Measurements from ENCODE around the gene ZNF689.
"Not testable (repeated sequence)": the region's sequence is repeated elsewhere in the genome, so short reads cannot be mapped to it uniquely, and the experiment has no call there.

Gene ZNF689

DNA sequence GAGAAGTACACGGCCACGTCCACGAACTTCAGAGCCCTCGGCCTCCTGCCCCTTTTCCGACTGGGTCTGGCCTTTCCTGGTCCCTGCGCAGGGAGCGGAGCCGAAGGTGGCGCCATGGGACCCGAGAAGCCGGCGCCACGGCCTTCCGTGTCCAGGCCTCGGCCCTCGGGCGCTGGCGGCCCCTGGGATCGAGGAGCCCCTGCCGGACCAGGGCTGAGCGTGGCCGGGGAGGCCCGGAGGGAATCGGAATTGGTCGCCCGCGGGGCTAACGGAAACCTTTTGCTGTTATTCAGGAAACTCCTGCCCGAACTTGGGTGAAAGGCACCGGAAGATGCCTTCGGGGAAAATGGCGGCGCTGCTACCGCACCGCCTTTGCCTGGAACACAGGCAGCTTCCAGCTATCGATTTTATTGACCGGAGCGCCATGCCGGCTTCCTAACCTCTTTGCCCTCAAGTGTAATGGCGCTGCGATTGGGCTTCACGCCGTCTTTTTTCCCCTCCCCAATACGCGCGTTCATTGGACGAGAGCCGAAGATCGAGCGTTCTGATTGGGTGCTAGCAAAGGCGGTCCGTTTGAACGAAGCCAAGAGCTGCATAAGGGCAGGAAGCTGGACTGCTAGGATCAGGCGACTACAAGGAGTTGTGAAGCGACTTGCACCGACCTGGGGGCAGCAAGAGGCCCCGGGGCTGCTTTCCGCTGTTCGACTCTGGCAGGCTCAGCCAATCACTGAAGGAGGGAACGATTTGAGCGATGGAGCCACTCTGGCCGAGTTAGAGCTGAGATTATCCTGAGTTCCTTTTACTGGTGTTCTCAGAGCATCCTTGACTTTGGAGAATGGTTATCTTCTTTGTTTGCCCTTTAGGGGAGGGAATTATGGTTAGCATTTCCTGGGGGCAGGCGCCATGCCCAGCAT is at the start of gene ZNF689:
Gene ZNF689 (minus strand): TSS at position 464 of the 914 bp plus-strand sequence. CDS start 348 bp downstream, at position 116.
- DNase-seq (ENCODE audit: low spot score), result peak; percentile 97

- peak; percentile 97 for DNase-seq (ENCODE audit: low spot score)
Measured at GRCh38 chr16:30658731-30659506, 48.7 kb upstream of the ZNF689 start.

DNA sequence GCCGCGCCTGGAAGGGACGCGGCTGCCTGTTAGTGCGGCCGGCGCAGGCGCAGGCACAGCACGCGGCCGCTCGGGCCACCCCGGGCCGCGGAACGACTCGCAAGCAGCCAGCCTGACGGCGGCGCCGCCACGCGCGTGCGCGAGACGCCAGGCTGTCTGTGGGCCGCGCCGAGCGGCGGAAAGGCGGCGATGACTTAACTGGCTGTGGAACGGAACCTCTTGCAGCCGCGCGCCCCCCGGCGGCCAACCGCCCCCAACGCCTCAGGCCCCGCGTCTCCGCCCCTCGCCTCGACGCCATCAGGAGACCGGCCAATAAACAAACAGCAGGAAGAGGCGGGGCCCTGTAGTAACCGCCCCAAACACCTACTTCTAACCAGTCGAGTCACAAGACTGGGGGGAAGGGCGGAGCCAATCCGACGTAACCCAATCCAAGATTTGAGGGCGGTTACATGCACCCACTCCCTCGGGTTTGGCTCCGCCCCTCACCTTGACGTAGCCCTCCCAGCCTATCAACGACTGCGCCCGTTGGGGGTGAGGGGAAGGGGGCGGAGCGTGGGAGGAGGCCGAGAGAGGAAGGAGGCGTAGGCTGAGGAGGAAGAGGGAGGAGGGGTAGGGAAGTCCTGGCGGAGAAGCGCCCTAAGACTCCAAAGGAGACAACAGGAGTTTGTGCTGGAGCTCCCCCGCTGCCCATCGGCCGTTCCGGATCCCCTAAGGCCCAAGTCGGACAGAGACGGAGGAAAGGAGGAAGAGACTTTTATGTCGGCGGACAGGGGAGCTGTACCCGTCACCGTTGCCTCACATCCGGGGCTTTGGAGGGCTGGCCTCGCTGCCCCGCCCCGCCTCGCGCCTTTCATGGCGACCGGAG is 47.9 kb upstream of the ZNF689 start, which contains the start of gene FBRS:
Gene FBRS (plus strand): TSS at position 566 of the 865 bp plus-strand sequence. CDS start 1,088 bp downstream, outside the sequence.
- DNase-seq (ENCODE audit: low spot score), result peak; percentile 100

DNA sequence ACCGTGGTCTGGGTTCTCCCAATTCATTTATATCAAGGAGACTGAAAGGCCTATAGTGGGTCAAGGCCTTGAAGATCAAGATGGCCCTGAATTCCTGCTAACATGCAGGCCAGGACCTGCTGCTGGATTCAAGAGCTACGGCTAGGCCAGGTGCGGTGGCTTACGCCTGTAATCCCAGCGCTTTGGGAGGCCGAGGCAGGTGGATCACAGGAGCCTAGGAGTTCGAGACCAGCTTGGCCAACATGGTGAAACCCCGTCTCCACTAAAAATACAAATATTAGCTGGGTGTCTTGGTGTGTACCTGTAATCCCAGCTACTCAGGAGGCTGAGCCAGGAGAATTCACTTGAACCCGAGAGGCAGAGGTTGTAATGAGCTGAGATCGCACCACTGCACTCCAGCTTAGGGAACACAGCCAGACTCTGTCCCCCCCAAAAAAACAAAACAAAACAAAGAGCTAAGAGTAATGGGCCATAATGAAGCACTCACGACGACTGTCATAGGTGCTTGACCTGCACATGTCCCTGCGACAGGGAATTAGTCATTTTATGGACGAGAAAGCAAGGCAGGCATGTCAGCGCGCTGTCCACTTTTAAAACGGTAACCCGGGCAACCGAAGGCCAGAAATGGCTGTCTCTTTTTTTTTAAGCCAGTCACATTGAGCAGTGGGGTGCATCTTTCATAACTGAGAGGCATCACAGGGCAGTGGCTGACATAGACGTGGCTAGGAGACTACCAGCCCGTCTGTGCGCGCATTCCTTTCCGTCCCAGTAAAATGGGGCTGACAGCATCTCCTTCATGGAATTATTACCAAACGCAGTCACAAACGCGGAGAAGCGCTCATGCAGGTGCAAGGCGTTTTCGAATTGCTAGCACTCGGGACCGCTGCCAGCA is 47.0 kb upstream of the ZNF689 start:
- no peak for DNase-seq (ENCODE audit: low spot score)

GRCh38 chr16:30656388-30656787 is 46.2 kb upstream of the ZNF689 start:
- no peak for DNase-seq (ENCODE audit: low spot score)

DNA sequence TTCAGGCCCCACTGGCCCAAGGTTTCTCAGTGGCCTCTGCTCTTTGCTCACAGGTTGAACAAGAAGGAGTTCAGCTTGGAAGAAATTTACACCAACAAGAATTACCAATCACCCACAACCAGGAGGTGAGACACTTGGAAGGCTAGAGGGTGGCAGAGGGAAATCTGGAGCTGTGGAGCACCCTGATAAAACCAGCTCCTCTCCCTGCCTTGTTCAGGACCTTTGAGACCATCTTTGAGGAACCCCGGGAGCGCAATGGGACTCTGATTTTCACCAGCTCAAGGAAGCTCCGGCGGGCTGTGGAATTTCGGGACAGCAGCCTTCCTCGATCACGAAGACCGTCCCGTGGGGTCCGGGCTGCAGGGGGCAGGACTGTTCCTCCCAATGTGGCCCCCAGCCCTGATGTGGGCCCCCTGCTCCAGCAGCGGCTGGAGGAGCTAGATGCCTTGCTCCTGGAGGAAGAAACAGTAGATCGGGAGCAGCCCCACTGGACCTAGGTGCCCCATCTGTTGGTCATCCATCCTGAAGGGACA is 45.7 kb upstream of the ZNF689 start:
- no peak for DNase-seq (ENCODE audit: low spot score)

DNA sequence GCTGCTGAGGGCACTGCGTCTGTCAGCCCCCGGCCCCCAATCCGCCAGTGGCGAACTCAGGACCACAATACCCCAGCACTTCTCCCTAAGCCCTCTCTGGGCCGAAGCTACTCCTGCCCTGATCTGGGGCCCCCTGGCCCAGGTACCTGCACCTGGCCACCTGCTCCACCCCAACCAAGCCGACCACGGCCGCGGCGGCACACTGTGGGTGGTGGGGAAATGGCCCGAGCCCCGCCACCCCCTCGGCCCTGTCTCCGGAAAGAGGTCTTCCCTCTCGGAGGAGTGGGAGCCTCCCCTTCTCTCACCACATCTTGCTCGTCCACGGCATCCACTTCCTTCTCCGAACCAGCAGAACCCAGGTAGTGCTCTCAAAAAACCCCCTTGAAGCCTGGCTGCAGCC is 44.7 kb upstream of the ZNF689 start:
- DNase-seq (ENCODE audit: low spot score), result no peak

DNA sequence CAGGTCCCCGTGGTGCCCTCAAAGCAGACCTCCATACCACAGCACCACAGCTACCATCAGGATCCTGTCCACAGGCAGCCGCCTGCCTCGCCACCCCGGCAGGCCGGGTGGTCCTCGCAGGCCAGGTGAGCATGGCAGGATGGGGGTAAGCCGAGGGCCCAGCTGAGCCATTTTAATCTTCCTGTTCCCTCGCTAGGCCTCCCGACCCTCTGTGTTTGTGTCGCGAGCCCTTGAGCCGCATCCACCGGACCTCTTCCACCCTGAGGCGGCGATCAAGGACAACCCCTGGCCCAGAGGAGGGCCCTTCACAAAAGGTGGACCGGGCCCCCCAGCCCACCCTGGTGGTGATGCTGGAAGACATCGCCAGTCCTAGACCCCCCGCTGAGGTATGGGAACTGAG is 42.5 kb upstream of the ZNF689 start:
- DNase-seq (ENCODE audit: low spot score), result no peak

- no peak for DNase-seq (ENCODE audit: low spot score)
Measured at GRCh38 chr16:30652005-30652296, 41.8 kb upstream of the ZNF689 start.

DNA sequence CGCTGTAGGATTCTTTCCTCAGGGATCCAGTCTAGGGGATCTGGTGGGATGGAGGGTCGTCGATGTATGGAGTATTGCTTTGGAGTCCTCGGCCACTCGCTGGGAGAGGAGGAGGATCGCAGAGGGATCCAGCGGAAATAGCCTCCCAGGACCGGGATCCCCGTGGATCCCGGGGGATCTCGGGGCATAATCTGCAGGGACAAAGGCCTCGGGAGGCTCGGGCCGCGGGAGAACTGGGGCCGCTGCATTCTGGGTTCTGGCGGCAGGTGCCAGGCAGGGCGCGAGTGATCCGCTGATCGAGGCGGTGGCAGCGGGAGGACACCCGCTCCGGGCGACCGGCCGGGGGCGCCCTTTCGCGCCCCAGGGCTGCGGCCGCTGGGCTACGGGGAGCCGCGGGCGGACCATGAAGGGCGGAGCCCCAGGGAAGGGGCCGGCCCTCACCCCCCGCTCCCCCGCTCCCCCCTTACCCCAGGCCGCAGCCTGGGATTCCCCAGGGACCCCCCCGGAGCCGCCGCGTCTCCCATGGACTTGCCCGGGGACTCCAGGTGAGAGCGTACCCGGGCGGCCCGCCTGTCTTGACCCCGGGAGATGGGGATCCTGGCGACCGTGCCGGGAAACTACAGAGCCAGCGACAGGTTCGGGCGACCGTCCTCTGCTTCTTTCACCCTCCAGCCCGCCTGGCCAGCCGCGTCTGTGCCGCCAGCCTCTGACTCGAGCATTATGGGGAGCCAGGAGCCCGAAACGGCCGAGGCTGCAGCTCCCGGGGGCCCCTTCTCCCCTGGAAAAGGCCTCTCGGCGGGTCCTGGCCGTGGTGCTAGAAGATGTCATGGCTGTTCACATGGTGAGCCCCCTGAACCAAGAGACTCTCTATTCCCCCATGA is 41.2 kb upstream of the ZNF689 start:
- peak; percentile 82 for DNase-seq (ENCODE audit: low spot score)

DNA sequence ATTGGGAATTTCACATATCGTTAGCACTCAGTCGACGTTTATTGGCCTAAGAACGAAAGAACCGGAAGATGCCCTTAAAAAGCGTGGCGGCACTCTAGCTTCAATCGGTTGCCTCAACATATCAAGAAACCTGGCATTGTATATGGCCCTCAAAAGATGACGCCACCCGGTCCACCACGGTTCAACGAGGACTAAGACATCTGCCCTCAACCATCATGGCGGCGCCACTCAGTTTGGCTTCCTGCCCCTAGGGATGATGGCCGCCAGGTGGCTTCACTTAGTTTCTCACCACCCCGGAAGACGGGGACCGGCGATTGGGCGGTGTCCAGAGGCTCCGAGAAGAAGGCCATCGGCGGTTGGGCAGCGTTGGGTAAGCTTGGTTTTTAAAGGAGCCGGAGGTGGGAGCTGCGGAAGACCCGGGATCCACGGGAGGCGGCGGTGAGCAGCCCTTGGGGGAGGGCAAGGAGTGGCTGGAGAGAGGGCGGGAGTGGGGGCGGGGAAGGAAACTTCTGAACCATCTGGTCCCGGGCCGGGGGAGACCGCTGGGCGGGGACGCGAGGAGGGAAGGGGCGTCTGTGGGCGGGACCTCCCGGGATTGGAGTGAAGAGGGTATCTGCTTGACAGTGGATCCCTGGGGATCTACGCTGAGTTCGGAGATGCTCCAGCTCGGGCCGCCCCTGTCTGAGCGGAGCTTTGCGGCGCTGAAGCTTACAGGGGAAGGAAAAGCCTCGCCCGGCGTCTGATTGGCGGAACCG is 40.4 kb upstream of the ZNF689 start, which contains the start of gene PRR14:
Gene PRR14 (plus strand): TSS at position 592 of the 755 bp plus-strand sequence. CDS start 686 bp downstream, outside the sequence.
- DNase-seq (ENCODE audit: low spot score), result peak; percentile 99

DNA sequence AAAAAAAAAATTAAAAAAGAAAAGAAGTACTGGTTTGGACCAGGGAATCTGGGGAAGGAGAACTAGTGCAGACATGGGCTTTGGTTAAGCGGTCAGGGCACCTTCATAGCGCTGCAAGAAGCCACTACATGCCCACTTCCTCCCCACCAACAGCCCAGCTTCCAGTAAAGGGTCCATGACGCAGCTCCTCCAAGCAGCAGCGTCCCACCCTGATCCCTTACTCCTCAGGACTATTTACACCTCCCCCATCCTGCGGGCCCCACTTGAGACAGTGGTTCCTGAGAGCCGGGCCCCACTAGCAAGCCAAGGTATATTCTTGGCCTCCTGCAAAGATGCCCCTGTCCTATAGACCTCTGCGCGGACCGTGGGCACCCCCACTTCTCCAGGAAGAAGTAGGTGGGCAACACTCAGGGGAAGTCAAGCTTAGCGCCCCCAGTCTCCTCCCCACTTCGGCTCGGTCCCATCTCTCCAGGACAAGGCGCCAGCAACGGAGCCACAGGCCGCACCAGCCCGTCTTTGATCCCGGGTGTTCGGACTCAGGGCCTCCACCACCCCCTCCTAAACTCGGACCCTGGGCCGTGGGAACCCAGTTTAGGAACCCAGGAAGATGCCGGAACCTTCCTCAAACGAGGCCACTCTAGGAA is 39.7 kb upstream of the ZNF689 start:
- no peak for DNase-seq (ENCODE audit: low spot score)

- DNase-seq (ENCODE audit: low spot score), result no peak
Measured at GRCh38 chr16:30647274-30647571, 37.0 kb upstream of the ZNF689 start.

- DNase-seq (ENCODE audit: low spot score), result no peak
Measured at GRCh38 chr16:30645727-30646126, 35.5 kb upstream of the ZNF689 start.

DNA sequence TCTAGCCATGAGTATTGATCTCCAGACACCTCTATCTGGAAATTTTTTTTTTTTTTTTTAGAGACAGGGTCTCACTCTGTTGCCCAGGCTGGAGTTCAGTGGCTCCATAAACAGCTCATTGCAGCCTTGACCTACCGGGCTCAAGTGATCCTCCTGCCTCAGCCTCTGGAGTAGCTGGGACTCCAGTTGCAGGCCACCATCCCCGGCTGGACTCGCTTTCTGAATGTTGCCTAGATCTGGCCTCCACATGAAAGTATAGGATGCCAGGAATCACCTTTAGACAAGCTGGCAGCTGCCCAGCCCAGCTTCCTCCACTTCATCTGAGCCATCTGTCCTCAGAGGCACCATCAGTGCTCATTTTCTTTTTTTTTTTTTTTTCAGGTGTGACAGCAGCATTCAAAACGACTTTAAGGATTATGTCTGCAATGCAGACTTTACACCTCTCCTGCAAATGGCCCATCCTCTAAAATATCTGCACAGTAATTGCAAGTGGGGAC is 34.2 kb upstream of the ZNF689 start:
- no peak for DNase-seq (ENCODE audit: low spot score)

- DNase-seq (ENCODE audit: low spot score), result no peak
Measured at GRCh38 chr16:30641378-30641982, 31.3 kb upstream of the ZNF689 start.

DNA sequence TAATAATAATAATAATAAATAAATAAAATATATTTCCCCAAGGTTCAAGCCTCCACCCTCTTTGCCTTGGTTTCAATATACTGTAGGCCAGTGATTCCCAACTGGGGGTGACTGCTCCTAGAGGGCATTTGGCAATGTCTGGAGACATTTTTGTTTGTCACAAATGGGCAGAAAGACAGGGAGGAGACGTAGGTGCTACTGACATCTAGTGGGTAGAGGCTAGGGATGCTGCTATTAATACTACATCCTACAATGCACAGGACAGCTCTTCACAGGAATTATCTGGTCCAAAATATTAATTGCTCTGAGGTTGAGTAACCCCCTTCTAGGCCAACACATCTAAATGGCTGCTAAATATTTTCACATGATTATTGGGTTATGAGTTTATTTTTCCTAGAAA is 27.8 kb upstream of the ZNF689 start:
- DNase-seq (ENCODE audit: low spot score), result peak; percentile 75

- not testable (repeated sequence) for DNase-seq (ENCODE audit: low spot score)
Measured at GRCh38 chr16:30637139-30637538, 26.9 kb upstream of the ZNF689 start.

Measured in hematopoietic multipotent progenitor cell treated with erythropoietin and hydrocortisone succinate and interleukin-3 and kit ligand, for 17 days (in vitro differentiated cells).